Activated T-helper 9 cell treated with anti-CD3 and anti-CD28 coated beads, Interleukin-2, amount 50 U/mL, for 16 hours (primary cell): ENCODE data around the gene GPR139.

Experiments used
- DNase-seq: peaks from one replicate; pipeline ENCODE4 v3.0.0-alpha.2; 2020; ENCODE audit warnings: low read depth

The GPR139 gene

GRCh38 chr16:20053336-20053735, 20.4 kb downstream of the GPR139 start:
- DNase-seq, result no peak

- no peak for DNase-seq
Observed at GRCh38 chr16:20051611-20052010, 22.1 kb downstream of the GPR139 start.

- no peak for DNase-seq
Observed at GRCh38 chr16:20051147-20051546, 22.5 kb downstream of the GPR139 start.

GRCh38 chr16:20049831-20050230, 23.9 kb downstream of the GPR139 start:
- DNase-seq, result no peak

GRCh38 chr16:20045886-20046285, 27.8 kb downstream of the GPR139 start:
- DNase-seq, result no peak

- DNase-seq, result no peak
Observed at GRCh38 chr16:20042848-20043247, 30.8 kb downstream of the GPR139 start.

- DNase-seq, result no peak
Observed at GRCh38 chr16:20041924-20042596, 31.6 kb downstream of the GPR139 start.

GRCh38 chr16:20040011-20040410, 33.7 kb downstream of the GPR139 start:
- no peak for DNase-seq

- DNase-seq, result no peak
Observed at GRCh38 chr16:20029611-20030010, 44.1 kb downstream of the GPR139 start.

- no peak for DNase-seq
Observed at GRCh38 chr16:20026361-20027072, 47.2 kb downstream of the GPR139 start.

GRCh38 chr16:20023190-20023589, 50.5 kb downstream of the GPR139 start:
- DNase-seq, result no peak

- DNase-seq, result no peak
Observed at GRCh38 chr16:20020976-20021375, 52.7 kb downstream of the GPR139 start.

- DNase-seq, result no peak
Observed at GRCh38 chr16:20020083-20020482, 53.6 kb downstream of the GPR139 start.

GRCh38 chr16:20016234-20016633, 57.5 kb downstream of the GPR139 start:
- no peak for DNase-seq

- DNase-seq, result no peak
Observed at GRCh38 chr16:20004931-20005330, 68.8 kb downstream of the GPR139 start.

GRCh38 chr16:20002936-20003335, 70.8 kb downstream of the GPR139 start:
- no peak for DNase-seq

- DNase-seq, result no peak
Observed at GRCh38 chr16:20001856-20002707, 71.6 kb downstream of the GPR139 start.

GRCh38 chr16:19997734-19998133, 76.0 kb downstream of the GPR139 start:
- no peak for DNase-seq

GRCh38 chr16:19997264-19997663, 76.4 kb downstream of the GPR139 start:
- DNase-seq, result no peak

- DNase-seq, result no peak
Observed at GRCh38 chr16:19994466-19995170, 79.1 kb downstream of the GPR139 start.

- DNase-seq, result no peak
Observed at GRCh38 chr16:19991614-19992013, 82.1 kb downstream of the GPR139 start.

GRCh38 chr16:19984135-19984534, 89.6 kb downstream of the GPR139 start:
- DNase-seq, result no peak
